ENCODE measurements around the gene TMED6.

The TMED6 gene

DNA sequence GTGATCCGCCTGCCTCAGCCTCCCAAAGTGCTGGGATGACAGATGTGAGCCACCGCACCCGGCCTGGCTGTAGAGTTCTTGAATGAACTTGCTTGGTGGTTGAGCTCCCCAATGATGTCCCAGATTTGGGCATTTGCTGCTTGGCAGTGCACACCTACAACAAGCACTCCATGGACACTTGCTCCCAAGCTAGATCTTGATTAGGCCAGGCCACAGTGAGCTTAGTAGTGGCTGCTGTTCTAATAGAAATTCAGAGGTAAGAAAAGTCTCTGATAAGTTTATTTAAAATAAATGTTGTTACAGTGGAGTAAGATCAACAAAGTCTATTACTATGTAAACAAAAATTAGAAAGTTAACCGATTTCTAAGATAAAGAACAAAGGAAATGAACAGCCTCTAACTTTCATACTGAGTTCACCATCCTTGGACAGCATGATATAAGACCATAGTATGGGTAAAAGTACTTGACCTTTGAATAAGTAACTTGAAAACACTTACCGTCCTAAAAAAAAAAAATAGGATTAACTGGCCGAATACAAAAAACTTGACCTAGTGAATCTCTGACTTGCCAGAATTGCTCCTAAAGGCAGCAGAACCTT, 951 bp downstream of the TMED6 start:
- H3K9ac ChIP-seq (ENCODE audit: low read length), result no peak overlapping the region
- no peaks in the 10 kb centered on the region for H3K9me2 ChIP-seq (replicated peaks; ENCODE audit: insufficient read depth, low read length)
- no peak for TF ChIP-seq EZH2phosphoT487 (conservative IDR thresholded peaks at IDR 0.05; ENCODE audit: low read length)
- no peak for TF ChIP-seq CTCF (IDR thresholded peaks at IDR 0.05; ENCODE audit: insufficient read depth, low read length, poor library complexity, severe bottlenecking)
- no peaks in the 10 kb centered on the region for H3K79me2 ChIP-seq (ENCODE audit: insufficient read depth, low read length)
- no peaks in the 10 kb centered on the region for H3K27me3 ChIP-seq (ENCODE audit: low read length)
- no peaks in the 10 kb centered on the region for H4K20me1 ChIP-seq (ENCODE audit: low read depth, low read length)
- H3K27ac ChIP-seq (ENCODE audit: low read depth, low read length), result no peak overlapping the region
- H3K4me2 ChIP-seq (ENCODE audit: low read depth, low read length, poor library complexity, severe bottlenecking), result no peak overlapping the region
- H3K9me3 ChIP-seq (ENCODE audit: insufficient read depth, low read length), result no peaks in the 10 kb centered on the region
- peaks cover 5% of the 10 kb centered on the region; the same call in 1 of the 2 replicates for H3F3A ChIP-seq (ENCODE audit: insufficient read depth)
- H2AFZ ChIP-seq (ENCODE audit: low read depth, low read length, severe bottlenecking), result no peak overlapping the region
- H3K4me3 ChIP-seq (ENCODE audit: insufficient read depth, low read length, poor library complexity, severe bottlenecking), result no peak overlapping the region
- no peaks in the 10 kb centered on the region; the same call in 1 of the 2 replicates for H3K36me3 ChIP-seq (ENCODE audit: low read length)

DNA sequence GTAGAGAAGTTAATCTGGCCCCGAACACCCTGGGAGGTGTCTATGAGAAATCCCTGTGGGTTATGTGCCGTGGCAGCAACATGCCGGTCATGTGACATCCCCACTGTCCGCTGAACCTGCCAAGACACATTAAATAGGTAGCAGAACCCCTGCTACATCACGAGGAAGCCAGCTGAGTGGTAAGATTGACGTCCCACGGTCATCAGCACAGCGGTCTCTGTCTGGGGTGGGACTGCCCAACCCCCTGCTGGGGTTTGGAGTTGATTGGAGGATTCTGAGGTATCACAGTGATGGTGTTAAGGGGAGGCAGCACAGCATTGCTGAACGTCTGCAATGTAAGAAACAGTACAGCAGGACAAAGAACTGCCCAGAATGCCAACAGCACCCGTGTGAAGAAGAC, 2.0 kb downstream of the TMED6 start:
- no peaks in the 10 kb centered on the region for H3K79me2 ChIP-seq (ENCODE audit: insufficient read depth, low read length)
- H3K4me2 ChIP-seq (ENCODE audit: low read depth, low read length, poor library complexity, severe bottlenecking), result no peak overlapping the region
- H4K20me1 ChIP-seq (ENCODE audit: low read depth, low read length), result no peaks in the 10 kb centered on the region
- H3K27ac ChIP-seq (ENCODE audit: low read depth, low read length), result no peak overlapping the region
- no peaks in the 10 kb centered on the region for H3K27me3 ChIP-seq (ENCODE audit: low read length)
- H3K9me3 ChIP-seq (ENCODE audit: insufficient read depth, low read length), result no peaks in the 10 kb centered on the region
- no peak overlapping the region for H2AFZ ChIP-seq (ENCODE audit: low read depth, low read length, severe bottlenecking)
- H3K9ac ChIP-seq (ENCODE audit: low read length), result no peak overlapping the region
- no peak for TF ChIP-seq EZH2phosphoT487 (conservative IDR thresholded peaks at IDR 0.05; ENCODE audit: low read length)
- no peak for TF ChIP-seq CTCF (IDR thresholded peaks at IDR 0.05; ENCODE audit: insufficient read depth, low read length, poor library complexity, severe bottlenecking)
- no peak overlapping the region for H3K4me3 ChIP-seq (ENCODE audit: insufficient read depth, low read length, poor library complexity, severe bottlenecking)
- peaks cover 7% of the 10 kb centered on the region; the same call in 1 of the 2 replicates for H3F3A ChIP-seq (ENCODE audit: insufficient read depth)
- no peaks in the 10 kb centered on the region for H3K36me3 ChIP-seq (ENCODE audit: low read length)
- H3K9me2 ChIP-seq (replicated peaks; ENCODE audit: insufficient read depth, low read length), result no peaks in the 10 kb centered on the region

DNA sequence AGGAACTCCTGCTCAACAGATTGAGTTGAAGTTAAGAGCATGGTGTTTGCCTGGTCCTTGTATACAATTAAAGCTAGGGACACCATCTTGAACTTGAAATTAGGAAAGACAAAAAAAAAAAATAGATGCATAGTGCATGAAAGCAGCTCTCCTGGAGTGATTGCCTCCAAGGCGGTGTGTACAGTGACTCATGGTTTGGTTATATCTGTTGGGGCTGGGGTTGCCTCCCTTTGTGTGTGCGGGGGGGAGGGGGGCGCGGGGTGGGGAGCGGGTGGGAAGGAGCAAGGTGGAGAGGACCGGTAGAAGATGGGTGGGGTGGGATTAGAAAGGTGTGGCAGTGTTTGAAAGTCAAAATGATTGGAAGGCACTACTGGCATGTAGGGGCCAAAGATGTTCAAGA, 3.4 kb downstream of the TMED6 start:
- Histone ChIP-seq H3K9me3 (ENCODE audit: insufficient read depth, low read length) (no peaks in the 10 kb centered on the region), H3F3A (ENCODE audit: insufficient read depth) (peaks cover 11% of the 10 kb centered on the region), H4K20me1 (ENCODE audit: low read depth, low read length) (no peaks in the 10 kb centered on the region), H3K9ac (ENCODE audit: low read length) (no peak overlapping the region), H3K27ac (ENCODE audit: low read depth, low read length) (no peak overlapping the region), H3K36me3 (ENCODE audit: low read length) (peaks cover 6% of the 10 kb centered on the region; the same call in 1 of the 2 replicates), H3K4me3 (ENCODE audit: insufficient read depth, low read length, poor library complexity, severe bottlenecking) (no peak overlapping the region), H3K79me2 (ENCODE audit: insufficient read depth, low read length) (no peaks in the 10 kb centered on the region; the same call in 1 of the 2 replicates), H3K4me2 (ENCODE audit: low read depth, low read length, poor library complexity, severe bottlenecking) (no peak overlapping the region), H2AFZ (ENCODE audit: low read depth, low read length, severe bottlenecking) (no peak overlapping the region), H3K9me2 (replicated peaks; ENCODE audit: insufficient read depth, low read length) (no peaks in the 10 kb centered on the region), H3K27me3 (ENCODE audit: low read length) (no peaks in the 10 kb centered on the region)
- TF ChIP-seq CTCF (IDR thresholded peaks at IDR 0.05; ENCODE audit: insufficient read depth, low read length, poor library complexity, severe bottlenecking), result no peak
- TF ChIP-seq EZH2phosphoT487 (conservative IDR thresholded peaks at IDR 0.05; ENCODE audit: low read length), result no peak

All from SU-DHL-6 (cell line).